NCI-H82 (cell line): Measurements from ENCODE around the gene PRRX2.
"Not testable (repeated sequence)": the region's sequence is repeated elsewhere in the genome, so short reads cannot be mapped to it uniquely, and the experiment has no call there.

ENCODE experiments used
- DNase-seq: peaks from one replicate; lab custom pipeline; 2025; lab: John Stamatoyannopoulos, UW

Gene PRRX2

DNA sequence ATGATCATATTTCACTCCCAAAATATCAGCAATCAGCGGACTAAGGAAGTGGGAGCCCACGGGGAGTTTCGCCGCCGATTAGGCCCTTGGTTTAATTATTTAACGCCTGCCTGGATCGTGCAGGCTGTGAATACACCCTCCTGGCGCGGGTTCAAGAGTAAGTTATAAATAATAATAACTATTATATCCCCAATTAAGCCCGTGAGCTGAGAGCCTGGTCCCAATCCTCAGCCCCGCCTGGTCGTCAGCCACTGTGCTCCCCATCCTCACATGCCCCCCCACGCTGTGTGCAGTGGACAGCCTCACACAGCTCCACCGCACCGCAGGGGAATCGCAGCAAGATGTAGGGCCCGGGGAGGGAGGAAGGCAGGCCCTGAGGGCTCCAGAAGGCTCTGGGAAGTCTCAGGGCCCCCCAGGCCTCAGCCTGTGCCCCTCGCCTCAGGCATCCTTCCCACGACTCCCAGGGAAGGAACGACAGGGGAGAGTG, 10.8 kb upstream of the PRRX2 start:
- no peak for DNase-seq

GRCh38 chr9:129655154-129655553, 10.3 kb upstream of the PRRX2 start:
- DNase-seq, result no peak

GRCh38 chr9:129655696-129656095, 9.8 kb upstream of the PRRX2 start:
- no peak for DNase-seq

DNA sequence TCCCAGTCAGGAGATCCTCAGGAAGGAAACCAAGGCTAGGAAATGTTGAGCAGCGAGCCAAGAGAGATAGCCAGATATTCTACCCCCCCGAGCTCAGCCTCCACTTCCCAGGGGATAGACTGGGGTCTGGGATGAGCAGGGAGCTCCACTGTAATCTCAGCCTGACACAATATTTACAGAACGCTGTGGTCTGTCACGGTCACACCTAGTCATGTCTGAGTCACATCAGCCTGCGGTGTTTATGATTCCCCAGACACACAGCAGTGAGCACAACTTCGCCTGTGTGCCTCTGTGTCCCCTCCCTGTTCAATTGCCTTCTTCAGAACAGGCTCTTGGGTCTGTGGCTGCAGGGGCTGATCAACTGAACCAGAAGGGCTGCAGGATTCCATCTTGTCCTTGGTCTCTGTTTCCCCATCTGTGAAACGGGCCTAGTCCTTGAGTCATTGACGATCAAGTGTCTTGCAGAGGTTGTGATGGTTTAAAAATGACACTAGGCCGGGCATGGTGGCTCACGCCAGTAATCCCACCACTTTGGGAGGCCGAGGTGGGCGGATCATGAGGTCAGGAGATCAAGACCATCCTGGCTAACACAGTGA, 8.6 kb upstream of the PRRX2 start:
- DNase-seq, result no peak

DNA sequence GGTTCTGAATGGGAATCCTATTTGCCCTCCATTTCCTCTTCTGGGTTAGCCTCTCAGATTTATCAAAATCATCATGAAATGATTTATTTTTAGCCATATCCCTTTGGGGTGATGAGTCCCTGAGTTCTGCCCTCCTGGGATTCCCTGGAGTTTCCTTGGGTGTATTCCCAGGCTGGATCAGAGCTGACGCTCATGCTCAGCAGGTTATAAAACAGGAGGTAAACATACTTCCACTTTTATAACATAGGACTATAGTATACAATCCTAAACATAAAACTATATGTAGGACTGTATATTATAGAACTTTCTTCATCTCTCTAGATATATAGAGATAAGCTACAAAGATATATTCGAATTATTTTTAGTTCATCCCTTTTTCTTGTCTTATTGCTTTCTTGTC, 4.4 kb upstream of the PRRX2 start:
- DNase-seq, result no peak

DNA sequence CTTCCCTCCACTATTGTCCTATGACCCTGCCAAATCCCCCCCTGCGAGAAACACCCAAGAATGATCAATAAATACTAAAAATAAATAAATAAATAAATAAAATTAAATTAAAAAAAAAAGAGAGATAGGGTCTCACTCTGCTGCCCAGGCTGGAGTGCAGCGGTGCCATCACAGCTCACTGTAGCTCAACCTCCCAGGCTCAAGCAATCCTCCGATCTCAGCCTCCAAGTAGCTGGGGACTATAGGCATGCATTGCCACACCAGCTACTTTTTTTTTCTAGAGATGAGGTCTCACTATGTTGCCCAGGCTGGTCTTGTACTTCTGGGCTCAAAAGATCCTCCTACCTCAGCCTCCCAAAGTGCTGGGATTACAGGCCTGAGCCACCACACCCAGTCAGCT, 3.2 kb upstream of the PRRX2 start:
- DNase-seq, result not testable (repeated sequence)

- DNase-seq, result no peak
Observed at GRCh38 chr9:129664746-129665388, 580 bp upstream of the PRRX2 start.

- no peak for DNase-seq
Observed at GRCh38 chr9:129665814-129666520, 520 bp downstream of the PRRX2 start.

- DNase-seq, result no peak
Observed at GRCh38 chr9:129666575-129666974, 1.1 kb downstream of the PRRX2 start.

DNA sequence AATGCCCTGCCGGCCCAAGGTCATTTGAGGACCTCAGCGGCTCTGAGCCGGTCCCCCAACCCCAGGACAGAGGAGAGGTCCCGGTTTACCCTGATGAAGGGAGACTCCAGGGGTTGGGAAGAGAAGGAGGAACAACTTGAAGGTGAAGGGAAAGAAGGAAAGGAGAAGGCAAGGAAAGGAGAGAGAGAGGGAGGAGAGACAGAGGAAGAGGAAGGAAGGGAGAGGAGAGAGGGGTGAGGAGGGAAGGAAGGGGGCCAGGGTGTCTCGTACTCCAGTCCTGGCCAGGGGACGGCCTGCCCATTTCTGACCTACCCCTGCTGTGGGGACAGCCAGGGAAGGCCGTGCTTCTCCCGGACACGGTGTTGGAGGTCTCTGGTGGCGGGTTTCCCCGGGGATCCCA, 1.9 kb downstream of the PRRX2 start:
- DNase-seq, result no peak

- DNase-seq, result no peak
Observed at GRCh38 chr9:129667850-129668249, 2.4 kb downstream of the PRRX2 start.

- no peak for DNase-seq
Observed at GRCh38 chr9:129669141-129669718, 3.8 kb downstream of the PRRX2 start.

GRCh38 chr9:129669946-129670345, 4.5 kb downstream of the PRRX2 start:
- no peak for DNase-seq

GRCh38 chr9:129671065-129671464, 5.6 kb downstream of the PRRX2 start:
- no peak for DNase-seq

DNA sequence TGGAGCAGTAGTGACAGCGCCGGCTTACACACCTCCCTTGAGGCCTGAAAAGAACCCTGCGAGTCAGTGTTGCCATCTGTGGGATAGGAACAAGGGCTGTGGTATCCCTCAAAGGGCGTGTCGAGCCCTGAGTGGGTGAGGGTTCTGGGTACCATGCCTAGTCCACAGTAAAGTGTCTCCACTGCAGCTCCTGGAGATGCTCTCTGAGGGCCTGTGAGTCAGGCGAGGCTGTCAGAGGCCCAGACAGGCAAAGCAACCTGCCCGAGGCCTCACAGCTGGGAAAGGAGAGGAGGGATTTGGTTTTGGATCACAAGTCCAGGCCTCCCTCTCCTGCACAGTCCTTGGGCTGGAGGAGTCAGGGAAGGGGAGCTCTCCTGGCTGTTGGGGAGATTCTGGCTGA, 6.1 kb downstream of the PRRX2 start:
- DNase-seq, result no peak

DNA sequence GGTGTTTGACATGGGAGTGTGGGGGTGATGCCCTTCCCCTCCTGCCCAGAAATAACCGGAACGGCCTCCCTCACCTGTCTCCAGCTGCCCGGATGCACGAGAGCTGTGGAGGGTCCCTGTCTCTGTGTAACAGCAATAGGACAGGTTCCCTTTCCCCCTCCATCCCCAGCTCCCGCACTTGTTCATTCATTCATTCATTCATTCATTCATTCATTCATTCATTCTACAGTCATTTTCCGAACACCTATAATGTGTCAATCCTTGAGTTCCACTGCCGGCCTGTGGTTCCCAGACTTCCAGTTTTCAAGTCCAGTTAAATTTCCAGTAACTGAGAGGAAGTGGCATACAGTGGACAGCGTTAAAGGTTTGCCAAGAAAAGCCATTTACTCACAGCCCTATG, 7.3 kb downstream of the PRRX2 start:
- no peak for DNase-seq

DNA sequence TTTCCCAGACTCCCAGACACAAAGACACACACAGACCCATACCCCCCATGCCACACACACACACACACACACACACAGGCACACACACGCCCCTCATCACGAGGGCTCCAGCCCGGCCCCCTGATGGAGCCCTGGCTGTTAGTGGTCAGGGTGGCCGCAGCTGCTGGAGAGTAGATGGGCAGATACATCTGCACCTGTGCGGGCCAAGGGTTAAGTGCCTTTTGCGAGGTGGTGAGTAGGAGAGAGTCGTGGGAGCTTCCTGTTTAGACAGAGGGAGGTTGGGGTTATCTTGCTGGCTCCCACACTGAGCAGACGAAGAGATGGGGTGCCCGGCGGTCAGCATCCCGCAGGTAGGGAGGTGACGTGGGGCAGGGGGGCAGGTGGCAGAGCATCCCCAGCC, 8.2 kb downstream of the PRRX2 start:
- no peak for DNase-seq

DNA sequence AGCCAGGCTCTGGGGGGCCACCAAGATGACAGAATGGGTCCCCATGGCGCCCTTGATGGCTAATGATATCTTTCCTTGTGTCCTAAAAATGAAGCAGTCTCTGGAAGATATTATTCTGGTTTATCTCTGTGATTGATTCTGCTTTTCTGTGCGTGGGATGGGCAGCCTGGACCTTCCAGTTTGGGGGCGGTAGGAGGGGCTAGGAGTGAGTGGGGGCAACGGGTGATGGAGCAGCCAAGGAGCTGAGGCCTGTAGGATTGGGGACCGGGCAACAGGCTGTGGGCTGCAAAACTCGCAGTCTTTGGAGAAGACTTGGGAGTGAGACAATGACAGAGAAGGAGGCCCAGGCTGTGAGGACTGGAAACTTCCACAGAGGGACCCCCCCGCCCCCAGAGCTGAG, 8.8 kb downstream of the PRRX2 start:
- no peak for DNase-seq

GRCh38 chr9:129675620-129676019, 10.2 kb downstream of the PRRX2 start:
- DNase-seq, result no peak

GRCh38 chr9:129676287-129676686, 10.8 kb downstream of the PRRX2 start:
- DNase-seq, result no peak

- peak; percentile 94 for DNase-seq
Observed at GRCh38 chr9:129676975-129677374, 11.5 kb downstream of the PRRX2 start.

GRCh38 chr9:129677456-129677855, 12.0 kb downstream of the PRRX2 start:
- no peak for DNase-seq

- no peak for DNase-seq
Observed at GRCh38 chr9:129678844-129679243, 13.4 kb downstream of the PRRX2 start.
